ENCODE measurements around the gene MAP3K2.
A peak's percentile ranks its signal among the peaks of the same experiment; 100 is the strongest.

MAP3K2 gene

DNA sequence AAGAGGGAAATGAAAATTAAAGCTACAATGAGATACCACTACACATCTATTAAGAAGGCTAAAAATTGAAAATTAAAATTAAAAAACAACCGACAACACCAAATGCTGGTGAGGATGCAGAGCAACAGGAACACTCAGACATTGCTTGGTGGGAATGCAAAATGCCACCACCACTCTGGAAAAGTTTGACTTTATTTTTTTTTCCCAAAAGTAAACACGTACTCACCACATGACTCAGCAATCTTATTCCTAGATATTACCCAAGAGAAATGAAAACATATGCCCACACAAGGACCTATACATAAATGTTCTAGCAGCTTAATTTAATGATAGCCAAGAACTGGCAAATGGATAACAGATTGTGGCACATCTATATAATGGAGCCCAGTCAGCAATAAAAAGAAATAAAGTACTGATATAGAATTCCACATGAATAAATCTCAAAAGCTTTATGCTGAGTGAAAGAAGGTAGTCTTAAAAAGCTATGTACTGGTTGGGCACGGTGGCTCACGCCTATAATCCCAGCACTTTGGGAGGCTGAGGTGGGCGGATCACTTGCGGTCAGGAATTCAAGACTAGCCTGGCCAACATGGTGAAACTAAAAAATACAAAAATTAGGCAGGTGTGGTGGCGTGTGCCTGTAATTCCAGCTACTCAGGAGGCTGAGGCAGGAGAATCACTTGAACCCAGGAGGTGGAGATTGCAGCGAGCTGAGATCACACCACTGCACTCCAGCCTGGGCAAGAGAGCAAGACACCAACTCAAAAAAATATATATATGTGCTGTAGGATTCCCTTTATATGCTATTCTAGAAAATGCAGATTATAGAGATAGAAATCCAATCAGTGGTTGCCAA lies 26.2 kb upstream of the MAP3K2 start:
- POLR2A ChIA-PET, result no interaction called here
- no peak for TF ChIP-seq GLI4 (tag by site-specific recombination; IDR thresholded peaks at IDR 0.05)
- TF ChIP-seq ZNF629 (tag by site-specific recombination; IDR thresholded peaks at IDR 0.05), result no peak
- TF ChIP-seq ZBTB8A (tag by site-specific recombination; IDR thresholded peaks at IDR 0.05), result 0 out of 2 replicates have a peak, but pooled peaks have one; percentile 15
- no peak for TF ChIP-seq GFI1B (tag by site-specific recombination; IDR thresholded peaks at IDR 0.05)
- TF ChIP-seq ZSCAN16 (tag by site-specific recombination; IDR thresholded peaks at IDR 0.05), result no peak
- TF ChIP-seq ZNF121 (tag by site-specific recombination; IDR thresholded peaks at IDR 0.05), result 0 out of 2 replicates have a peak, but pooled peaks have one; percentile 17
- TF ChIP-seq ZBTB21 (tag by site-specific recombination; IDR thresholded peaks at IDR 0.05), result no peak
- no peak for TF ChIP-seq PRDM1 (tag by site-specific recombination; IDR thresholded peaks at IDR 0.05)
- TF ChIP-seq, protein P1, sequence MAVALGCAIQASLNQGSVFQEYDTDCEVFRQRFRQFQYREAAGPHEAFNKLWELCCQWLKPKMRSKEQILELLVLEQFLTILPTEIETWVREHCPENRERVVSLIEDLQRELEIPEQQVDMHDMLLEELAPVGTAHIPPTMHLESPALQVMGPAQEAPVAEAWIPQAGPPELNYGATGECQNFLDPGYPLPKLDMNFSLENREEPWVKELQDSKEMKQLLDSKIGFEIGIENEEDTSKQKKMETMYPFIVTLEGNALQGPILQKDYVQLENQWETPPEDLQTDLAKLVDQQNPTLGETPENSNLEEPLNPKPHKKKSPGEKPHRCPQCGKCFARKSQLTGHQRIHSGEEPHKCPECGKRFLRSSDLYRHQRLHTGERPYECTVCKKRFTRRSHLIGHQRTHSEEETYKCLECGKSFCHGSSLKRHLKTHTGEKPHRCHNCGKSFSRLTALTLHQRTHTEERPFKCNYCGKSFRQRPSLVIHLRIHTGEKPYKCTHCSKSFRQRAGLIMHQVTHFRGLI (tag by site-specific recombination; IDR thresholded peaks at IDR 0.05), result peak; percentile 81
- TF ChIP-seq, protein P2, sequence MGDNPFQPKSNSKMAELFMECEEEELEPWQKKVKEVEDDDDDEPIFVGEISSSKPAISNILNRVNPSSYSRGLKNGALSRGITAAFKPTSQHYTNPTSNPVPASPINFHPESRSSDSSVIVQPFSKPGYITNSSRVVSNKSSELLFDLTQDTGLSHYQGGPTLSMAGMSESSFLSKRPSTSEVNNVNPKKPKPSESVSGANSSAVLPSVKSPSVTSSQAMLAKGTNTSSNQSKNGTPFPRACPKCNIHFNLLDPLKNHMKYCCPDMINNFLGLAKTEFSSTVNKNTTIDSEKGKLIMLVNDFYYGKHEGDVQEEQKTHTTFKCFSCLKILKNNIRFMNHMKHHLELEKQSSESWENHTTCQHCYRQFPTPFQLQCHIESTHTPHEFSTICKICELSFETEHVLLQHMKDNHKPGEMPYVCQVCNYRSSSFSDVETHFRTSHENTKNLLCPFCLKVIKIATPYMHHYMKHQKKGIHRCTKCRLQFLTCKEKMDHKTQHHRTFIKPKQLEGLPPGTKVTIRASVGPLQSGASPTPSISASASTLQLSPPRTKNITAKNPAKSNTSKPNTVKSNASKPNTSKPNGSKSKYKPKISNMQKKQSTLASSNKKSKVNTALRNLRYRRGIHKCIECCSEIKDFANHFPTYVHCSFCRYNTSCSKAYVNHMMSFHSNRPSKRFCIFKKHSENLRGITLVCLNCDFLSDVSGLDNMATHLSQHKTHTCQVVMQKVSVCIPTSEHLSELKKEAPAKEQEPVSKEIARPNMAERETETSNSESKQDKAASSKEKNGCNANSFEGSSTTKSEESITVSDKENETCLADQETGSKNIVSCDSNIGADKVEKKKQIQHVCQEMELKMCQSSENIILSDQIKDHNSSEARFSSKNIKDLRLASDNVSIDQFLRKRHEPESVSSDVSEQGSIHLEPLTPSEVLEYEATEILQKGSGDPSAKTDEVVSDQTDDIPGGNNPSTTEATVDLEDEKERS (tag by site-specific recombination; IDR thresholded peaks at IDR 0.05), result no peak
- TF ChIP-seq, protein P3, sequence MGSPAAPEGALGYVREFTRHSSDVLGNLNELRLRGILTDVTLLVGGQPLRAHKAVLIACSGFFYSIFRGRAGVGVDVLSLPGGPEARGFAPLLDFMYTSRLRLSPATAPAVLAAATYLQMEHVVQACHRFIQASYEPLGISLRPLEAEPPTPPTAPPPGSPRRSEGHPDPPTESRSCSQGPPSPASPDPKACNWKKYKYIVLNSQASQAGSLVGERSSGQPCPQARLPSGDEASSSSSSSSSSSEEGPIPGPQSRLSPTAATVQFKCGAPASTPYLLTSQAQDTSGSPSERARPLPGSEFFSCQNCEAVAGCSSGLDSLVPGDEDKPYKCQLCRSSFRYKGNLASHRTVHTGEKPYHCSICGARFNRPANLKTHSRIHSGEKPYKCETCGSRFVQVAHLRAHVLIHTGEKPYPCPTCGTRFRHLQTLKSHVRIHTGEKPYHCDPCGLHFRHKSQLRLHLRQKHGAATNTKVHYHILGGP (tag by site-specific recombination; IDR thresholded peaks at IDR 0.05), result 0 out of 2 replicates have a peak, but pooled peaks have one; percentile 32
- TF ChIP-seq ZNF391 (tag by site-specific recombination; IDR thresholded peaks at IDR 0.05; ENCODE audit: borderline replicate concordance, low read depth), result no peak
- TF ChIP-seq ZNF366 (tag by site-specific recombination; conservative IDR thresholded peaks at IDR 0.05), result no peak
- Histone ChIP-seq H3K4me3 (ENCODE audit: low read depth, low read length) (no peak overlapping the region), H3K9me3 (ENCODE audit: control insufficient read depth, insufficient read depth, low read depth, low read length) (no peaks in the 10 kb centered on the region), H3K27ac (ENCODE audit: extremely low read depth, low read depth, low read length) (no peak overlapping the region), H3K4me1 (ENCODE audit: control insufficient read depth, insufficient read depth, low read length) (peaks cover 6% of the 10 kb centered on the region), H3K36me3 (ENCODE audit: control insufficient read depth in 2 of 2, insufficient read depth in 1 of 2, low read length in 2 of 2) (no peaks in the 10 kb centered on the region)
- CTCF ChIA-PET, result interaction anchor here (0.5 to 2.2 kb wide), 8 partner anchors 12 to 215 kb away, joined by 3 to 18 read pairs (median 6); no protein-coding TSS in a partner anchor

DNA sequence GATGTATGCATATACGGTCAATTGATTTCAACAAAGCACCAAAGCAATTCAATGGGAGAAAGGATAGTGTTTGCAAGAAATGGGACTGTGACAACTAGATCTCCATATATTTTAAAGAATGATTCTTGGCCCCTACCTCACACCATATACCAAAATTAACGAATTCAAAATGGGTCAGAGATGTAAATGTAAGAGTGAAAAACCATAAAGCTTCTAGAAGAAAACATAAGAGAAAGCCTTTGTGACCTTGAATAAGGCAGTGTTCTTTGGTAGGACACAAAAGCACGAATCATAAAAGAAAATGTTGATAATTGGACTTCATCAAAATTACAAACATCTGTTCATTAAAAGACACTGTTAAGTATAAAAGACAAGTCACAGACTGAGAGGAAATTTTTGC lies 25.4 kb upstream of the MAP3K2 start:
- Histone ChIP-seq H3K27ac (ENCODE audit: extremely low read depth, low read depth, low read length) (no peak overlapping the region), H3K4me3 (ENCODE audit: low read depth, low read length) (no peak overlapping the region), H3K36me3 (ENCODE audit: control insufficient read depth in 2 of 2, insufficient read depth in 1 of 2, low read length in 2 of 2) (no peaks in the 10 kb centered on the region), H3K4me1 (ENCODE audit: control insufficient read depth, insufficient read depth, low read length) (peaks cover 6% of the 10 kb centered on the region), H3K9me3 (ENCODE audit: control insufficient read depth, insufficient read depth, low read depth, low read length) (no peaks in the 10 kb centered on the region)
- ChIA-PET CTCF (interaction anchor here (0.6 to 1.8 kb wide), 5 partner anchors 11 to 214 kb away, joined by 3 to 7 read pairs (median 3); no protein-coding TSS in a partner anchor), POLR2A (no interaction called here)
- TF ChIP-seq BCL11B (tag by site-specific recombination; IDR thresholded peaks at IDR 0.05; ENCODE audit: low read depth), result no peak
- TF ChIP-seq SETDB1 (IDR thresholded peaks at IDR 0.05; ENCODE audit: insufficient read length, low read length), result peak; percentile 92
